WTC11 (cell line): ENCODE measurements around the gene ZFP42.

Experiments used
- ATF1 ChIP-seq: sonication (generic); formaldehyde crosslinking; IDR thresholded peaks from 2 replicates; pipeline ENCODE4 v1.8.1; 2023; ENCODE audit warnings: mild to moderate bottlenecking, moderate library complexity, missing genetic modification reagents
- ATF2 ChIP-seq: sonication (generic); formaldehyde crosslinking; IDR thresholded peaks from 2 replicates; pipeline ENCODE4 v1.8.1; 2022; ENCODE audit warnings: low read depth, missing genetic modification reagents, borderline replicate concordance
- E2F1 ChIP-seq: sonication (generic); formaldehyde crosslinking; IDR thresholded peaks from 2 replicates; pipeline ENCODE4 v1.8.0; 2022; ENCODE audit warnings: mild to moderate bottlenecking, missing genetic modification reagents
- MXD4 ChIP-seq: fragments of 250-450 bp; sonication (Bioruptor Pico); IDR thresholded peaks from 2 replicates; pipeline ENCODE4 v1.8.0; 2021; ENCODE audit warnings: mild to moderate bottlenecking, moderate library complexity, borderline replicate concordance
- NFYB ChIP-seq: sonication (generic); formaldehyde crosslinking; conservative IDR thresholded peaks from 2 replicates; pipeline ENCODE4 v1.8.0; 2022; ENCODE audit warnings: low read depth, missing genetic modification reagents
- PRDM15 ChIP-seq: sonication (generic); formaldehyde crosslinking; IDR thresholded peaks from 2 replicates; pipeline ENCODE4 v1.8.0; 2022; ENCODE audit warnings: missing genetic modification reagents
- RELA ChIP-seq: sonication (generic); formaldehyde crosslinking; IDR thresholded peaks from 2 replicates; pipeline ENCODE4 v1.8.1; 2022; ENCODE audit warnings: missing genetic modification reagents, mild to moderate bottlenecking, borderline replicate concordance
- TEAD1 ChIP-seq: sonication (generic); formaldehyde crosslinking; IDR thresholded peaks from 2 replicates; pipeline ENCODE4 v1.8.0; 2022; ENCODE audit warnings: mild to moderate bottlenecking, missing genetic modification reagents
- ZBTB43 ChIP-seq: sonication (generic); formaldehyde crosslinking; IDR thresholded peaks from 2 replicates; pipeline ENCODE4 v1.8.1; 2023; ENCODE audit warnings: mild to moderate bottlenecking, missing genetic modification reagents
- ZNF263 ChIP-seq: sonication (generic); formaldehyde crosslinking; IDR thresholded peaks from 2 replicates; pipeline ENCODE4 v1.8.1; 2022; ENCODE audit warnings: low read depth, mild to moderate bottlenecking, moderate library complexity, missing genetic modification reagents
- TF ChIP-seq, protein P1 (sequence below): fragments of 200-600 bp; IDR thresholded peaks from 2 replicates; pipeline ENCODE4 v1.8.0; 2022; ENCODE audit warnings: antibody characterized with exemption

DNA sequence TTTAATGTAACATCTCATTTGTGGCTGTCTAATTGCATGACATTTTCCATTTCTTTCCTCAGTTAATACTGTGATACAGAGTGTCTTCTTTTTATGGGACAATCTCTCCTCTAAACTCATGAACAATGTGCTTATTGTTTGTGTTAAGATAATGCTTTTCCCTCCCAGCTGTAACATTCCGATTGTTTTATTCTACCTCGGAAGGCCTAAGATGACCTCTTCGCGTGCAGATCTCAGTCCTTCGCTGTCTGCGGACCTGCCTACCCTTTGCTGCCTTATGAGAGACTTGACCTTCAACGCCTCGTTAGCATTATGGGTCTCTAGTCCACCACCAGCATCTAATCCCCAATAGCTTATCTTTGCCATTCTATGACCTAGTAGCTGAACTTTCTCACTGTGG lies 29.8 kb upstream of the ZFP42 start:
- TF ChIP-seq, protein P1, sequence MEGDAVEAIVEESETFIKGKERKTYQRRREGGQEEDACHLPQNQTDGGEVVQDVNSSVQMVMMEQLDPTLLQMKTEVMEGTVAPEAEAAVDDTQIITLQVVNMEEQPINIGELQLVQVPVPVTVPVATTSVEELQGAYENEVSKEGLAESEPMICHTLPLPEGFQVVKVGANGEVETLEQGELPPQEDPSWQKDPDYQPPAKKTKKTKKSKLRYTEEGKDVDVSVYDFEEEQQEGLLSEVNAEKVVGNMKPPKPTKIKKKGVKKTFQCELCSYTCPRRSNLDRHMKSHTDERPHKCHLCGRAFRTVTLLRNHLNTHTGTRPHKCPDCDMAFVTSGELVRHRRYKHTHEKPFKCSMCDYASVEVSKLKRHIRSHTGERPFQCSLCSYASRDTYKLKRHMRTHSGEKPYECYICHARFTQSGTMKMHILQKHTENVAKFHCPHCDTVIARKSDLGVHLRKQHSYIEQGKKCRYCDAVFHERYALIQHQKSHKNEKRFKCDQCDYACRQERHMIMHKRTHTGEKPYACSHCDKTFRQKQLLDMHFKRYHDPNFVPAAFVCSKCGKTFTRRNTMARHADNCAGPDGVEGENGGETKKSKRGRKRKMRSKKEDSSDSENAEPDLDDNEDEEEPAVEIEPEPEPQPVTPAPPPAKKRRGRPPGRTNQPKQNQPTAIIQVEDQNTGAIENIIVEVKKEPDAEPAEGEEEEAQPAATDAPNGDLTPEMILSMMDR, result no peak
- TF ChIP-seq E2F1 (CRISPR knock-in tag) (no peak), ATF1 (CRISPR knock-in tag) (no peak), ZNF263 (CRISPR knock-in tag) (no peak), TEAD1 (CRISPR knock-in tag) (no peak), PRDM15 (CRISPR knock-in tag) (no peak), ZBTB43 (CRISPR knock-in tag) (no peak), RELA (CRISPR knock-in tag) (no peak), ATF2 (CRISPR knock-in tag) (no peak), NFYB (no peak), MXD4 (CRISPR knock-in tag) (no peak)
